NCI-H2171 treated with DMSO at 0.1 percent for 48 hours (cell line): ENCODE results near the gene FRMD4A.
"Not testable (repeated sequence)": the region's sequence is repeated elsewhere in the genome, so short reads cannot be mapped to it uniquely, and the experiment has no call there.

Source experiments
- DNase-seq: peaks from one replicate; lab custom pipeline; 2025; lab: John Stamatoyannopoulos, UW

Gene FRMD4A

GRCh38 chr10:13883636-13884444, 446.9 kb downstream of the FRMD4A start:
- DNase-seq: no peak

DNA sequence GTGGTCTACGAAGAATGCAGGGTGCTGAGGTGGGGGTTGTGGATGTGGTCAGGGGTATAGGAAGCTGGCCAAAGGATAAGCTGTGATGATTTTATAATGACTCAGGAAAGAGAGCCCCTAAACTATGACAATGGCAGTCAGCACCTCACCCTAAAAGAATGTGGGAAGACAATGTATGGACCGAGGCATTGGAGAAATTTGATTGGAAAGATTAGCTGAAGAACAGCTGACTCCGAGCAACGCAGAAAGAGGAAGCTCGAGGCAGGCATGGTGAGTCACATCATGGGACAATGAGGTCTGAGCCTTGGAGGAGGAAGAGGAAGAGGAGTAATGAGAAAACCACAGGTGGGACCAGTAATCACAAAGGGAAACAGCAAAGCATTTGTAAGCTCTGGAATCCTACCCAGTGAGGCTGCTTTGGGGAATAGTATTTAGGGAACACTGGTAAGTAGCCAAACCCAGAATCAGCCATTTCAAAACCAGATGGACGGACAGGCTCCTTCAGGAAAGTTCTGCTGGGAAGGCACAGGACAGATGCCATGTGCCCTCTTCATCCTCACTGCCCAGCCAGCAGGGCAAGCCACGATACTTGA, 448.5 kb downstream of the FRMD4A start:
- no peak for DNase-seq

- DNase-seq: no peak
Measured at GRCh38 chr10:13880760-13881159, 450.0 kb downstream of the FRMD4A start.

DNA sequence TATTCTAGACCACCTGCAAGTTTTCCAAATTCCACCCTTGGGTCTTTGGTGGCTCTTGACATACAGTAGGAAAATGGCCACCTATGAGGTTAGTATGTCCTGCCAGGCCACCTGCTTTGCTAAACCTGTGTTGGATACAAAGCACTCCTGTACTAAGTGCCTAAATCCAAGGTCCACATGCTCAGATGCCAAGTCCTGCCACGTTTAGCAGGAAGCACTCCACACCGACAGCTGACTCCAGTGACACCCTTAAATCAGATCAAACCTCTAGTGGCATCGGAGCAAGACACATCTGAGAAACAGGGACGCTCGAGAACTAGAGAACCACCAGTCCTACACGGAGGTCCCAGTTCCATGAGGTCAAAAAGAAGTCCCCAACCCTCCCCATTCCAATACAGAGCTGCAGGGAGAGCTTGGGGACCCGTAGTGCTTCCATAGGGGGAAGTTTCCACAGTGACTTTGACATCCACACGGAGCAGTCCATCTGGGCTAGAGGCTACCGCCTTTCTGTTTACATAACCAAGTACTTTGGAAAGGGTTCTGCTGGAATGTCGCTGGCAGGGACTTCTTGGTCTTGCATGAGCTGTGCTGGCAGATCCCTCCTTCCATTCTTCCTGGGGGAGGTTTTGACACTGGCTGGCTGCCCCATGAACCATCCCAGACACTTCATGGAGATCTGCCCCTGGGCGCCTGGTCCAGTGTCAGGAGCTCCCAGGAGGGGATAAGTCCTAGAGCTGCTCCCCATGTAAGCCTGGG, 453.4 kb downstream of the FRMD4A start:
- no peak for DNase-seq

- no peak for DNase-seq
Measured at GRCh38 chr10:13873196-13873595, 457.5 kb downstream of the FRMD4A start.

DNA sequence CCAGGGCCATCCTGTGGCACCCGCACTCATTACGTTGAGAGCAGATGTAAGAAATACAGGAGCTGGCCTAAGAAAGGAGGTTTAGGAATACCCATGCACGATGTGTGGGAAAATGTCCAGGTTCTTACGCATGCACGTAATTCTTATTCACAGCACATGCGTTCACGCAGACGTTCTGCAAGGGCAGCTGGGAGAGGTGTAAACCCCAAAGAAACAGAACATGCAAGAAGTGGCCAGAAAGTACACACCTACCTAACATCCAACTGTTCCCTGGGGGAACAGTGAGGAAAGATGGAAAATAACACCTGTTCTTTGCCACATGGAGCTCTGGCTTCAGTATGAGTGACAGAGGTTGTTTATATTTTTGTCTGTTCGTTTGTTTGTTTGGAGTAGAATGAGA, 458.3 kb downstream of the FRMD4A start:
- peak; percentile 84 for DNase-seq

GRCh38 chr10:13871776-13872175, 458.9 kb downstream of the FRMD4A start:
- DNase-seq: no peak

- no peak for DNase-seq
Measured at GRCh38 chr10:13871011-13871410, 459.7 kb downstream of the FRMD4A start.

DNA sequence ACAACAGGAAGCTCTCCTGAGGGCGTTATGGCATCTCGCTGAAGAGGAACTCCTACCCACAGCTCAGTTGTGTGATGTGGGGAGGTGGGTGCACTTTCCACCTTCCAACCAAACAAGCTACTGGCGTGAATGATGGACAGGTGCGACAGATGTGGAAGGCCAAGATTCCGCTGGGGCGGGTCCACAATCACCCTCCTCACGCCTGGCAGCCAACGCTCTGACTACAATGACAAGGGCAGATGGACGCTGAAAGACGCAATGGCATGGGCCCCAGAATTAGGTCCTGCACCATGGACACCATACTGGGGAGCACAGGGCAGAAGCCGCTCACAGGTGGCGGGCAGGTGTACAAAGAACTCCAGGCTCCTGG, 461.4 kb downstream of the FRMD4A start:
- no peak for DNase-seq

GRCh38 chr10:13868528-13869294, 462.0 kb downstream of the FRMD4A start:
- DNase-seq: no peak

GRCh38 chr10:13867822-13868221, 462.9 kb downstream of the FRMD4A start:
- DNase-seq: no peak

- no peak for DNase-seq
Measured at GRCh38 chr10:13865758-13866491, 464.8 kb downstream of the FRMD4A start.

GRCh38 chr10:13865220-13865619, 465.5 kb downstream of the FRMD4A start:
- DNase-seq: not testable (repeated sequence)

GRCh38 chr10:13862546-13863233, 468.0 kb downstream of the FRMD4A start:
- peak; percentile 5 for DNase-seq

DNA sequence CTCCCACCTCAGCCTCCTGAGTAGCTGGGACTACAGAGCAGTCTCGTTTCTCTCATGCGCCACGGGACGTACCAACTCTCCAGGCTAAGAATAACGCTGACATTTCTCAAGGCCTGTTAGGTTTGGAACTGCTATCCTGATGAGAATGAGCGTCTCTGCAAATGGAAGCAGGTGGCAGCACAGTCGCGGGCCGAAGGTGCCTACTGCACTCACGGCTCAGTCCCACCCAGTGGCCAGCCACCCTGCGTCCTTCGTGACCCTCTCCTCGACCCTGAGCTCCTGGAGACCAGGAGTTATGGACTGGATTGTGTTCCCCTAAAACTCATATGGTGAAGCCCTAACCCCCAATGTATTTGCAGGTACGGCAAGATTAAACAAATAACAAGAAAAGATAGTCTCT, 469.8 kb downstream of the FRMD4A start:
- DNase-seq: no peak

GRCh38 chr10:13859979-13860654, 470.6 kb downstream of the FRMD4A start:
- no peak for DNase-seq

- DNase-seq: no peak
Measured at GRCh38 chr10:13858709-13859108, 472.0 kb downstream of the FRMD4A start.

DNA sequence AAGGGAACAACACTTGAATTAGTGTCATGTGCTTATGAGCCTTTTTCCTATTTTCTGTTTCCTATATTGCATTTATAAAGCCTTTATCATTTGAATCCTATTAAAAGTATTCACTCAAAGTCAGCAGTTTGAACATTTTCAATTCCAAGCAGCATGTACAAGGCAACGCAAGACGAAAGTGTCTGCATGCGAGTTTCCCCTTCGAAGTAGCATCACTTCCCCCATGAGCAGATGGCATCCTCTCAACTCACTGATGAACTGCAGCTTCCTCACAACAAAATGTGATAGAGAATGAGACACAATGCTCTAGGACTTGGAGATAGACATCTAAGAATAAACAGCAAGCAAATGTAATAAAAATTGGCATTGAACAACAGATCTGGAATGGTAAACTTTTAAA, 473.3 kb downstream of the FRMD4A start:
- DNase-seq: peak; percentile 33

DNA sequence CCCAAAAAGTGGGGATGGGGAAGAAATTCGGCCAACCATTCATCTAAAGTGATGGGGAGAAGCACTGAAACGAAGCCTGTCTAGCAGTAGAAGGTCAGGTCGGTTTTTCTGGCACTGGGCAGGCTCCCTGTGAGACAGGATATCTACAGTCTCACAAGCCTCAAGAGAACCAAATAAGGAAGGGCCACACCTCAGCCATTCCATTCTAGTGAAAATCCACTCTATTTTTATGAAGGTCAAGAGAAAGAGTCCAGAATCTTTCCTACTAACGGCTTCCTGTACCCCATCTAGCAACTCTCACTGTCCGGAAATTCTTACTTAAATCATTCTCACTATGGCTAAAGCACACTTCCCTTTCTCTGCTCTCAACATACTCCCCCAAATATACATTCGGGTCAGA, 476.9 kb downstream of the FRMD4A start:
- DNase-seq: no peak

GRCh38 chr10:13852872-13853271, 477.9 kb downstream of the FRMD4A start:
- DNase-seq: no peak
